GM19463 (cell line): Measurements from ENCODE around the gene RFESD.

Source experiments
- ATAC-seq: cut with Tn5 transposase; IDR thresholded peaks from one replicate; pipeline ENCODE4 v1.9.1; 2021; ENCODE audit warnings: mild to moderate bottlenecking, moderate library complexity; ENCODE audit not compliant: unreplicated experiment

RFESD gene

DNA sequence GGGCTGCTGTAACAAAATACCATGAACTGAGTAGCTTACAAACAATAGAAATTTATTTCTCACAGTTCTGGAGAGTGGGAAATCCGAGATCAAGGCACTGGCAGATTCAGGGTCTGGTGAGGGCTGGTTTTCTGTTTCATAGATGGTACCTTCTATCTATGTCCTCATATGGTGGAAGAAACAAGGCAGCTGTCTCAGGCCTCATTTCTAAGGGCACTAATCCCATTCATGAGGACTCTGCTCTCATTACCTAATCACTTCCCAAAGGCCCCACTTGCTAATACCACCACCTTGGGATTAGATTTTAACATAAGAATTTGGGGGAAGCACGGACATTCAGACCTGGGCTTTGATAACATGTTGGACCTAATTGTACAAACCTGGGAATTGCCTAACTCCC is 13.5 kb downstream of the RFESD start:
- ATAC-seq, result no peak

DNA sequence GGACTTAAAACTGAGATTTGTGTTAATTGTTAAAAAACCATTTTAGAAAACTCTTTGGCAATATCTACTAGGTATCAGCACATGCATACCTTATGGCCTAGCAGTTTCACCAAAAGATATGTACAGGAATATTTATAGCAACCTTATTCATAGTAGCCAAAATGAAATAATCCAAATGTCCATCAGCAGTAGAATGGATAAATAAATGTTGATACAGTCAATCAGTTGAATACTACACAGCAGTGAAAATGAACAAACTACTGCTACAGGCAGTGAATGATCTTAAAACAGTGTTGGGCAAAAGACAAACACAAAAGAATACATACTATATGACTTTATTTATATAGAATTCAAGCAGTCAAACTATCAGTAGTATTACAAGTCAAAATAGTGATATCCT is 16.4 kb downstream of the RFESD start:
- ATAC-seq, result no peak

- ATAC-seq, result no peak
Measured at GRCh38 chr5:95664204-95664786, 17.7 kb downstream of the RFESD start.

- ATAC-seq, result no peak
Measured at GRCh38 chr5:95667061-95667618, 20.6 kb downstream of the RFESD start.

DNA sequence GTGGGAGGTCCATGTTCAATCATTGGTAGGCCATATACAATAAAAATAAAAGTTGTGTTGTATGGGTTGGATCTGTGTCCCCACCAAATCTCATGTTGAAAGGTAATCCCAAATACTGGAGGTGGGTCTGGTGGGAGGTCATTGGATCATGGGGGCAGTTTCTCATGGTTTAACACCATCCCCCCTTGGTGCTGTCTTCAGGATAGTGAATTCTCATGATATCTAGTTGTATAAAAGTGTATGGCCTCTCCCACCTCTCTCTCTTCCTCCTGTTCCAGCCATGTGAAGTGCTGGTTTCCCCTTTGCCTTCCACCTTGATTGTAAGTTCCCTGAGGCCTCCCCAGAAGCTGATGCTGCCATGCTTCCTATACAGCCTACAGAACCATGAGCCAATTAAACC is 21.1 kb downstream of the RFESD start:
- no peak for ATAC-seq

DNA sequence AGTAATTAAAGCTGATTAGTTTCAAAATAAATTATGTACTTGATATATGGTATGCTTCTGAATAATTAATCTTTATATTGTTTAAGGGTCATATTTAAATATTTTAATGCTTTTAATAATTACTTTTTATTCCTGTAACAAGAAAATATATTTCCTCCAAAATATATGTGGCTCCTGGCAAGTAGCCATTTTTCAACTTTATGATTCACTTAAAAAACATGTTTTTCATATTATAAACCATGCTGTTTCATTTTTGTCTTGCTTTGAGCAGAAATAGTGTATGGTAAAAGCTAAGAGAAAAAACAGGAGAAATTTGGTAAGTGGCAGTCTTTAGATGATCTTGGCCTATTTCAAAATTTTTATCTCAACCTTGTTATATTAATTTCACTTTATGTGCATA is 21.6 kb downstream of the RFESD start:
- no peak for ATAC-seq

- no peak for ATAC-seq
Measured at GRCh38 chr5:95668728-95669127, 22.2 kb downstream of the RFESD start.

DNA sequence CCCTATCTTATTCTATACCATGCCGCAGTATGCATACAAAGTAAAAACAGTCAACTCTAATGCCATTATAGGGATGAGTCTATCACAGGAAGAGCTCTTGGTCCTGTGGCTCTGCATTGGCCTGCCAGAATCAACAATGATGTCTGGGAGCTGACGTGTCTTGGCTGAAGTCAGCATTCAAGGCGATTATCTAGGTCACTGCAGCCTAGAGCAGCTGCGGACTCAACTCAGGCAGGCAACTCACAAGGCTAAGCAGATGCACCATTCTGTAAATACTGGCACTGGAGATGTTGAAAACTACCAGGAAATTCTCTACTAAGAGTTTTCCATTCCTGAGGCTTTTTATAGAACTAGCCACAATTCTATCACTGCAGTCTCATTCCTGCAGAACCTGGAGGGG is 23.0 kb downstream of the RFESD start:
- ATAC-seq, result no peak

DNA sequence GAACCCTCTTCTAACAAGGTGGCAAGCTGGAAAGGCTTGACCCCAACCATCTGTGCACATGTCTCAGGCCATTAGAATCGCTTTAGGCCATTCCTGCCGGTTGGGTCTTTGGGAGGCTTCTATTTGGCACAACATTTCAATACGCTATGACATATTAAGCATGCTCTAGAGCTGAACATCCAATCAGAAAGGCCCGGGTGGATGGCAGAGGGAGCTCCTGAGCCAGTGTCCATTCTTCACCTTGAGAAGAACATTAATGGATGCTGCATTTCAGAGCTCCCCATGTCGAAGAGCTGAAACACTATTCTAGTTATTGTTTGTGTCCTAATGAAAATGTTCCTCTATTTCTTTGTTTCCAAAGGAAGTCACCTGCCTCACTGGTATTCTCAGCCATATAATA is 23.4 kb downstream of the RFESD start:
- no peak for ATAC-seq

- ATAC-seq, result no peak
Measured at GRCh38 chr5:95670568-95670967, 24.0 kb downstream of the RFESD start.

- no peak for ATAC-seq
Measured at GRCh38 chr5:95671826-95672225, 25.2 kb downstream of the RFESD start.

DNA sequence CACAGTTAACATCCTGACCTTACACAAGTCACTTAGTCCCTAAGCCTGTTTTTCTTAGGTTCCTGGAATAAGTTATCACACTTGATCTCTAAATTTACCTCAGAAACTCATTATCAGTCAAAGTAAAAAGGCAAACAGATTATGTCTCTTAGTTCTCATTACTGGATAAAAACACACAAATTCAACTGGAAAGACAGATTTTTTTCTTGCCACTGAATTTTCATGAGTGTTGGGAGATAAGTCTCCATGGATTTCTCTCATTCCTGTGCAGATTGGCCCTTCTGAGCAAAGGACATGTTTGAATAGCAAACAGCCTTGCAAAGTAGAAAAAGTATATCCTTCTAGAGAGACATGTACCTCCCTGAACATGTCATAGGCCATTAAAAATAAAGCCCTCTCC is 26.1 kb downstream of the RFESD start:
- no peak for ATAC-seq

DNA sequence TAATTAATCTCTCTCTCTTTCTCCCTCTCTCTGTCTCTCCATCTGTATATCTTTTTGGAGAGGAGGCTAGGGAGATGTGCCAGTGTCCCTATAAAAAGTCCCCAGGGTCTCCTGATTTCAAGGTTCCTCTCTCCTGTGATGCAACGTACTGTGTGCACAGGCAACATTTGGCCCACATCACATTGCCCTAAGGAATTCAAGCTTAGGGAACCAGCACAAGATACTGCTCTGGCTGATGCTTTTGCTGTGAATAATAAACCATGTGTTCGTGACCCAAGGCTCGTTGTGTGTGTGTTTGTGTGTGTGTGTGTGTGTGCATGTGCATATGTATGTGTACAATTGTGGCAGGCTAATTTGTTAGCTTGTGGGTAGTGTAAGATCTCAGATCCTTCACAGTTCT is 26.5 kb downstream of the RFESD start:
- ATAC-seq, result no peak

DNA sequence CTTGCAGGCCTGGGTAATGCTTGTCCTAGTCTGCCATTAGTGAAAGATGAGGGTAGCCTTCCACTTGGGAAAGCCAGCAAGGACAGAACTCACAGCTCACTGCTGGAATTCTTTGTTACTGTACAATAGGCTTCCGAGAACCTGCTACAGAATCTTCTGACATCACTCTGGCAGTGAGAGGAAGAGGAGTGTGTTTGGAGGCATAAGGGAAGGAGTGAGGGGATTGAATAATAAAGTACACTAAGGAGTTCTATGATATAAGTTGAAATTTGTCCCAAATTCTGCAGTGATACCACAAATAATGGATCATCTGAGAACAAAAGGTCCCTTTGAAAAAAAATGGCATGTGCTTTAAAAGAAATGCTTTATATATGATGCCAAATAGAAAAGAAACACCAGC is 36.3 kb downstream of the RFESD start, which contains the start of gene SPATA9:
SPATA9 (minus strand) TSS at position 101 of the 400 bp plus-strand sequence. CDS start 137 bp downstream, outside the sequence.
- ATAC-seq, result no peak

- ATAC-seq, result no peak
Measured at GRCh38 chr5:95684361-95684760, 37.8 kb downstream of the RFESD start.

GRCh38 chr5:95686651-95687050 is 40.1 kb downstream of the RFESD start:
- no peak for ATAC-seq

- no peak for ATAC-seq
Measured at GRCh38 chr5:95689680-95690079, 43.1 kb downstream of the RFESD start.

DNA sequence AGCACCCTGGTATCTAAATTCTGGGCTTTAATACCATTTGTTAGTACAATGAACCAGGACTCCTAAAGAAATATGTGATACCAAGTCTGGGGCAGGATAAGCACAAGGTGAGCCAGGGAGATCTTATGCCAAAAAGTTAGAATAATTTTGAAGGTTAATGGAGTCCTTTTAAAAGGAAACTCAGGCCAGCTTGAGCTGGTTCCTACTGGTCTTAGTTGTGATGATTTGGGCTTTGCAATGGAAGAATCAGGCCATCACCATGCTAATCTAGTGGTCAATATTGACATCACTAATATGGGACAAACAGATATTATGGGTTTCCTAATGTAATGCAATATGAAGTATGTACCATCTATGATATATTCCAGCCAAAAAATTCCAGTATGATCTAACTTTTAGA is 43.8 kb downstream of the RFESD start:
- no peak for ATAC-seq

- ATAC-seq, result no peak
Measured at GRCh38 chr5:95697781-95698681, 51.5 kb downstream of the RFESD start.

DNA sequence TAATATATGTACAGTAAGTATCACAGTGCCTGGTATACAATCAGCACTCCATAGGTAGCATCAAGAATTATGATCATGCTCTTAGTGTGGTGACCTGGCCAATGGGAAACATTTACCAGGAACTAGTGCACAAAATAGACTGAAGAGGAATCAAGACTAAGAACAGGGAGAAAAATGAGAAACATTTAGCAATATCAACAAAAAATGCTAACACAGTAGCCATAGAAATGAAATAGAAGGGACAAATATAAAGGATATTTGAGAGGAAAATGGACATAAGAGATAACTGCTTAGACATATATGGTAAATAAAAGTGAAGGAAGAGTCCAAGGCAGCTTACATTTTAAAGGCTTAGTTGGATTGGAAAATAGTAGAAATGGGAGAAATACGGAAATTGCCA is 52.8 kb downstream of the RFESD start:
- no peak for ATAC-seq

GRCh38 chr5:95701074-95701473 is 54.5 kb downstream of the RFESD start:
- no peak for ATAC-seq

DNA sequence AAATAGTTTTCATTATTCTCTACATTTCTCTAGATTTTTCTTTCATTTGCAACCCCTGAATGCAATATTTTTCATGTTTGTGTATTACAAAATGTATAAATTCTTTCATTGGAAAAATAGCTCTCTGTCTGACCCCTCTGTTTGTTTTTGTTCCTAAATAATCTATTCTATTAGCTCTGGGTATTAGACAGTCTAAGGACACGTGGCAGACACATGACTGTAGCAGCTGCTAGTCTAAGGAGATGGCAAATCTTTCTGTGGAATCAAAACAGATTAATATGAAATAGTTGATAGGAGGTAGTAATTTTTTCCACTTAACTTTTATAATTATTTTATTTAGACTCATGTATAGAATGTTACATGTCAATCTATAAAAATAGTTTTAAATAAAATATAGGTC is 57.6 kb downstream of the RFESD start:
- ATAC-seq, result no peak
